Subcutaneous adipose tissue (tissue), 4 donors: ENCODE results near the gene PPP2R2D. TPM values are rescaled to one million over a fixed set of nuclear protein-coding genes. Genes with fewer than 3 reads are reported as not detected.

Source experiments
- CTCF ChIP-seq: fragments of 450-650 bp; IDR thresholded peaks from one replicate; pipeline ENCODE4 v1.5.1; 2016; ENCODE audit warnings: low read depth, mild to moderate bottlenecking, control low read depth, antibody characterized with exemption, moderate library complexity
- total RNA-seq, 4 donors: library from RNA; depleted of rRNA; stranded (reverse); fragments of >200 nt; gene quantifications; one replicate each; pipeline ENCODE4 v1.1.0, GENCODE V29; 2016

PPP2R2D gene
- total RNA-seq, 4 donors from 2014 or later: 27.5 to 41.4 (median 29.5) TPM

- no peak for TF ChIP-seq CTCF
Measured at GRCh38 chr10:131980321-131980720, 79.5 kb downstream of the PPP2R2D start.

- no peak for TF ChIP-seq CTCF
Measured at GRCh38 chr10:131980761-131981428, 80.1 kb downstream of the PPP2R2D start.

- no peak for TF ChIP-seq CTCF
Measured at GRCh38 chr10:131981429-131982184, 80.8 kb downstream of the PPP2R2D start, which contains the start of gene BNIP3. BNIP3 (minus strand) TSS chr10:131981923; CDS start chr10:131981806, 117 bp downstream.

GRCh38 chr10:131982185-131982756, 81.5 kb downstream of the PPP2R2D start:
- no peak for TF ChIP-seq CTCF

GRCh38 chr10:131982796-131983195, 82.0 kb downstream of the PPP2R2D start:
- TF ChIP-seq CTCF: no peak

GRCh38 chr10:131983780-131984179, 83.0 kb downstream of the PPP2R2D start:
- TF ChIP-seq CTCF: no peak

- TF ChIP-seq CTCF: no peak
Measured at GRCh38 chr10:131991726-131992125, 90.9 kb downstream of the PPP2R2D start.
